GM21381 (cell line): ENCODE measurements around the gene CEP41.

Source experiments
- ATAC-seq: cut with Tn5 transposase; IDR thresholded peaks from one replicate; pipeline ENCODE4 v1.9.1; 2021; ENCODE audit warnings: mild to moderate bottlenecking, moderate library complexity; ENCODE audit not compliant: unreplicated experiment

Gene CEP41

DNA sequence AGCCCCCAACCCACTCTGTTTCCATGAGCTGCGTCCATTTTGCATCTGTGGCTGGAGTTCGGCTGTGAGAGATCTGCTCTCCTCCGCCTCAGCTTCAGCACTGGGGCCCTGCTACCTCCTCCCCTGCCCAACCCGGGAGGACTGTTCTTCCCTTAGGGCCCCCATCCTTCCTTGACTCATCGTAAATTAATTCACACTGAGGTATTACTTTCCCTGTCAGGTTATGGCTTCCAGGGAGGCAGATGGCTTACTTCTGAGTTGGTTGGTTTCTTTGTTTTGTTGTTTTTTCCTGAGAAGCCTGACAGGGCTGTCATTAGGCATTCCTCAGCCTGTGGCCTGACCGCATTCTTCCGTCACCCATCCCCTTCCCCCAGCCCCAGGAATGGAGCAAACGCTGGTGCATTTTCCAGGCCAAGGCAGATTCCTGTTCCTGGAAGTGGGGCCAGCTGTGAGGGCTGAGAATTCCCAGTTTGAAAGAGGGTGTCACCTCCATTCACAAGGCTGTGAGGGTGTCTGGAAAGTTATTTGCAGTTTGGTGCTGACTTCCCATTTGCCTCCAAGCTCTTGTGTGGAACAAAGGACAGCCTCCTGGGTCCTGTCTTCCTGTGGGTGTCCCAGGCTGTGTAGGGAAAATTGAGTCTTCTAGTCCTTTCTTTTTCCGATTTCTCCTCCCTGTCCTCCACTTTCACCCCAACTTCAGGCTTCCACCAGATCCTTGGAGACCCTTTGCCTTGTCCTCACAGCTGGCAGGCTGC is 84.5 kb downstream of the CEP41 start:
- no peak for ATAC-seq

GRCh38 chr7:130353196-130353595 is 87.6 kb downstream of the CEP41 start:
- ATAC-seq, result no peak

DNA sequence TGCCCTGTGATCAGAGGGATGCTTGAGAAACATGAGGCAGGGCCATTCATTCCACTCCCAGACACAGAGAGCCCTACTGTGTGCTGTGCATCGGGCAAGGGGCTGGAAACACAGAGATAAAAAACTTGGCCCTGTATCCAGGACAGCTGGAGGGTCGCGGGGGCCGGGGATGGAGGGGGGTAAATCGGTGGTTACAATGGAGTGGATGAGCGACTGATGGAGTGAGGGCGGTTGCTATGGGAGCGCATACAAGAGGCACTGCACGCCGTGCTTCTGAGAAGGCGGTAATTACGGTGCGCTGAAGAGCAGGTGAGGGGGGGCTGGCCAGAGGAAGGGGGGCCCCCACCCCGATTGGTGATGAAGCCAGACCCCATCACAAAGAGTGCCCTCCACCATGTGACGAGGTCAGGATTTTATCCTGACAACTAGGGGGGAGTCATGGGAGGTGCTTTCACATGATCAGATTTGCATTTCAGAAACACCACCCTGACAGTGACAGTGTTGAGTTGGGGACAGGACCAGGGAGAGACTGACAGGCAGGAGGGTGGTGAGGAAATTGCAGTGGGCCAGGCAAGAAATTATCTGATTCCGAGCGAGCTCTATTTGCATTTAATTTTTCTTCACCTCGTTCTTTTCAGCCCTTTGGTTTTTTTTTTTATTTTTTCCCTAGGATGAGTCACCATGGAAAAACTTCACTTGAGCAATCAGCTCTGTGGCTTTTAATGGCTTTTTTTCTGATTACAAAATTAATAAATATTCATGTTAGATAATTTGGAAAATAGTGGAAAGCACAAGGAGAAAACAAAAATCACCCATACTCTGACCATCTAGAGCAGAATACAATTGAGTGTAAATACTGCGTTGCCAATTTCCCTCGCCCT is 88.4 kb downstream of the CEP41 start:
- no peak for ATAC-seq

- ATAC-seq, result no peak
Measured at GRCh38 chr7:130351791-130352090, 89.1 kb downstream of the CEP41 start.

- no peak for ATAC-seq
Measured at GRCh38 chr7:130350945-130351790, 89.6 kb downstream of the CEP41 start.

- no peak for ATAC-seq
Measured at GRCh38 chr7:130349911-130350782, 90.7 kb downstream of the CEP41 start.

DNA sequence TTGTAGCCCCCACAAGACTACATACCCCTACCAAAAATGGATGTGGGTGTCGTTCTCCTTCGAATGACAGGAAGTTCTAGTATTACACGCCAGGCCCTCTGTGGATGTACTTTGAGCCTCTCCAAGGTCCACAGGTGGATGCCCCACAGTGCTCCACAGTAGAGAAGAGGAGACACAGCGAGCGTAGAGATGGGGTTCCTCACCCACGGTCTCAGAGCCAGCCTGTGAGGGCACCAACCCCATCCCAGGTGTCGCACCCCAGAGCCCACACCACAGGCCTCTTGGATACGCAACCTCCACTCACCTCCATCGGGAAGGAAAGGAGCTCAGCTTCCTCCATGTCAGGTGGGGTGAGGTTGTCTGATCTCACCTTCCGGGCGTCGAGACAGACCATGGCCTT is 93.9 kb downstream of the CEP41 start:
- ATAC-seq, result no peak

DNA sequence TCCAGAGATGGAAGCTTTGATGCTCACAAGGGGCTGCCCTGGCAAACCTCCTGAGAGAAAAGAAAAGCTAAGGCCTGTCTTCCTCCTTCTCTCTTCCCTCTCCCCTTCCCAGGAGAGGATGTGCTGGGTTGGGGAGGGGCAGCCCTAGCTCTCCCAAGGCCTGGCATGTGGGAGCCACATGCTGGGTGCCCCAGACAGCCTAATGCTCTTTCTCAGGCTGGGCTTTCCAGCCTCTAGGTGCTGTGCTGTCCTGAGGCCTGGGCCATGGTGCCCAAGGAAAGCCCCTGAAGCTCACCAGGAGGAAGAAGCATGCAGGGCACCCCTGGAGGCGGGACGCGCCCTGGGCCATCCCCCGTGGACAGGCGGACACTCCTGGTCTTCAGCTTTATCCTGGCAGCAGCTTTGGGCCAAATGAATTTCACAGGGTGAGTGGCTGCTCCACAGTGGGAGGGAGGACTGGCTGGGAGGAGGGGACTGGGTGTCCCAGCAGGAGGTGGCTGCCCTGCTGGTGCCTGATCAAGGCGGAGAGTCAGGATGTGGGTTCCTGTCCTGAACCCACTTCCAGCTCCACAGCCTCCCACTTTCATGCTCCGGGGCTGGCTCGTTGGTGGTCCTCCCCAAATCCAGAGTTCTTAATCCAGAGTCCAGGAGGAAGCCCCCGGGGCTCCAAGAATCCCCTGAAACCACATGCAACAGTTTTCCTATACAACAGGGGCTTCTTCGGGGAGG is 94.5 kb downstream of the CEP41 start:
- no peak for ATAC-seq

- no peak for ATAC-seq
Measured at GRCh38 chr7:130345725-130346124, 95.1 kb downstream of the CEP41 start.

DNA sequence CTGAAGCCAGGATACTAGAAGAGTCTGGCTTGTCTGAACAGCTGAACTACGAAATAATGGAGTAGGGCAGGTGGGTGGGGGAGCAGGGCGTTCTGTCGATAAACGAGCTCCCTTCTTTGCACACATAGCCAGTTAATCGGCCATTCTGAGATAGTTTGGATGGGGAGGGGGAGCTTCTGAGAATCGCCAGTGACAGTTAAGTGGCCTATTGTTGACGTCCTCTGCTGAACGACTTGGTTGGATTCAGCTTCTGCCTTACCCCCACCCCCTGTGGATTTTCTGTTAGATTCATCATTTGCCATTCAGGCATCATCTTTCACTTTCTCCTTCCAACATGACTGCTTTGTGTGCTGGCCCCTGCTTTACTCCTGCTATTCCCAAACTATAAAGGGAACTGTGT is 95.7 kb downstream of the CEP41 start:
- no peak for ATAC-seq

- ATAC-seq, result no peak
Measured at GRCh38 chr7:130344271-130344866, 96.4 kb downstream of the CEP41 start, which contains the start of gene CPA5. Gene CPA5, plus strand, starts transcription at chr7:130344816. Its CDS starts 1,670 bp downstream, at chr7:130346486.
